WI38 (cell line): ENCODE measurements around the gene SPEN.
A peak's percentile ranks its signal among the peaks of the same experiment; 100 is the strongest.
"Not testable (repeated sequence)": the region's sequence is repeated elsewhere in the genome, so short reads cannot be mapped to it uniquely, and the experiment has no call there.

ENCODE experiments used
- H3K4me3 ChIP-seq: 2 replicates; pipeline ENCODE4 v1.5.1; 2011; ENCODE audit warnings: low read depth, mild to moderate bottlenecking, control low read depth, low read length
- CTCF ChIP-seq: IDR thresholded peaks from 2 replicates; pipeline ENCODE4 v1.5.1; 2012; ENCODE audit warnings: low read depth, mild to moderate bottlenecking, control low read depth, low read length

SPEN gene

GRCh38 chr1:15900662-15901279, 53.3 kb downstream of the SPEN start:
- no peak for TF ChIP-seq CTCF
- H3K4me3 ChIP-seq = no peak overlapping the region

- H3K4me3 ChIP-seq = no peak overlapping the region
- no peak for TF ChIP-seq CTCF
These were observed 55.4 kb downstream of the SPEN start for GRCh38 chr1:15902882-15903281.

GRCh38 chr1:15908597-15908996, 61.1 kb downstream of the SPEN start:
- TF ChIP-seq CTCF = no peak
- H3K4me3 ChIP-seq = no peak overlapping the region

GRCh38 chr1:15911141-15911540, 63.6 kb downstream of the SPEN start:
- H3K4me3 ChIP-seq = no peak overlapping the region
- TF ChIP-seq CTCF = no peak

GRCh38 chr1:15911927-15912326, 64.4 kb downstream of the SPEN start:
- H3K4me3 ChIP-seq = no peak overlapping the region
- TF ChIP-seq CTCF = no peak

- H3K4me3 ChIP-seq = not testable (repeated sequence)
These were observed 66.1 kb downstream of the SPEN start for GRCh38 chr1:15913607-15914006.

- peak overlapping the region; percentile 22 for H3K4me3 ChIP-seq
- no peak for TF ChIP-seq CTCF
These were observed 68.5 kb downstream of the SPEN start for GRCh38 chr1:15915991-15916390.

GRCh38 chr1:15916417-15916816, 68.9 kb downstream of the SPEN start:
- TF ChIP-seq CTCF = no peak
- peak overlapping the region; percentile 22 for H3K4me3 ChIP-seq
